A673 (cell line): ENCODE measurements around the gene CLSTN2. TPM values are rescaled to one million over a fixed set of nuclear protein-coding genes. Genes with fewer than 3 reads are reported as not detected.

Source experiments
- BruUV-seq: library from RNA; stranded (reverse); fragments of 400-500 nt; replicated peaks from 2 replicates; lab custom pipeline; 2021; lab: Mats Ljungman, UMichigan
- CTCF ChIA-PET: fragments of 300-600 bp; sonication (Branson Sonifier 250); formaldehyde crosslinking; loops from one replicate; lab custom pipeline; 2022; ENCODE audit warnings: antibody characterized with exemption; lab: Charles Lee
- POLR2A ChIA-PET: fragments of 300-600 bp; sonication (Branson Sonifier 250); formaldehyde crosslinking; loops from one replicate; lab custom pipeline; 2022; ENCODE audit warnings: antibody characterized with exemption; ENCODE audit not compliant: low non-redundant PET; lab: Charles Lee
- DNase-seq: peaks from one replicate; pipeline ENCODE4 v3.0.0-alpha.2; 2015; ENCODE audit warnings: low spot score
- H3K27ac ChIP-seq: fragments of 200-600 bp; sonication (generic); 2 replicates; pipeline ENCODE4 v1.5.1; 2016; ENCODE audit warnings: mixed run types, low read depth, mild to moderate bottlenecking, mixed read lengths, antibody characterized with exemption, low read length; ENCODE audit not compliant: poor library complexity, severe bottlenecking
- H3K27me3 ChIP-seq: fragments of 200-600 bp; sonication (generic); replicated peaks from 2 replicates; pipeline ENCODE4 v1.6.1; 2017; ENCODE audit warnings: mixed run types, low read depth, mild to moderate bottlenecking, mixed read lengths, antibody characterized with exemption, low read length; ENCODE audit not compliant: insufficient read depth, poor library complexity
- H3K36me3 ChIP-seq: fragments of 200-600 bp; sonication (generic); 2 replicates; pipeline ENCODE4 v1.6.1; 2016; ENCODE audit warnings: mixed run types, mild to moderate bottlenecking, mixed read lengths, antibody characterized with exemption, low read length; ENCODE audit not compliant: insufficient read depth, poor library complexity, severe bottlenecking
- H3K4me1 ChIP-seq: fragments of 200-600 bp; sonication (generic); 2 replicates; pipeline ENCODE4 v1.6.1; 2017; ENCODE audit warnings: mixed run types, mild to moderate bottlenecking, mixed read lengths, antibody characterized with exemption, low read length; ENCODE audit not compliant: insufficient read depth, poor library complexity, severe bottlenecking
- H3K4me3 ChIP-seq: fragments of 200-600 bp; sonication (generic); 2 replicates; pipeline ENCODE4 v1.5.1; 2016; ENCODE audit warnings: low read depth, mixed run types, mild to moderate bottlenecking, mixed read lengths, low read length; ENCODE audit not compliant: poor library complexity, severe bottlenecking
- H3K9me3 ChIP-seq: fragments of 200-600 bp; sonication (generic); 2 replicates; pipeline ENCODE4 v1.6.1; 2016; ENCODE audit warnings: mixed run types, low read depth, mild to moderate bottlenecking, mixed read lengths, antibody characterized with exemption, low read length; ENCODE audit not compliant: poor library complexity, severe bottlenecking
- CTCF ChIP-seq: fragments of 300-800, 200-600 bp; sonication (generic); conservative IDR thresholded peaks from 2 replicates; pipeline ENCODE4 v1.5.1; 2017; ENCODE audit warnings: low read depth, mild to moderate bottlenecking, antibody characterized with exemption, low read length, moderate library complexity, mixed read lengths
- EZH2 ChIP-seq: fragments of 200-600 bp; sonication (generic); IDR thresholded peaks from 2 replicates; pipeline ENCODE4 v1.6.1; 2017; ENCODE audit warnings: borderline replicate concordance, low read depth, mild to moderate bottlenecking, mixed read lengths, antibody characterized with exemption, low read length; ENCODE audit not compliant: poor library complexity, severe bottlenecking
- intact Hi-C: fragments of 100-400 bp; cut with micrococcal nuclease; formaldehyde crosslinking; loops from one replicate; pipeline ENCODE4 v1.10.0; 2022; ENCODE audit not compliant: unreplicated experiment
- total RNA-seq: library from RNA; stranded (reverse); gene quantifications from 2 replicates; pipeline ENCODE4 v1.2.3, GENCODE V29; 2021

Gene CLSTN2
- total RNA-seq, 1 experiment from 2014 or later, result 50.7 TPM

- CTCF ChIA-PET, result no interaction called here
- TF ChIP-seq CTCF, result no peak
- TF ChIP-seq EZH2, result no peak
- intact Hi-C loops, result no loop called here
- Histone ChIP-seq H3K4me3 (no peak overlapping the region), H3K4me1 (no peaks in the 10 kb centered on the region), H3K9me3 (no peaks in the 10 kb centered on the region), H3K27ac (no peak overlapping the region), H3K36me3 (no peaks in the 10 kb centered on the region), H3K27me3 (no peaks in the 10 kb centered on the region)
- POLR2A ChIA-PET, result no interaction called here
- no peak for DNase-seq
- BruUV-seq, result no TSS peak
These were observed 586.9 kb downstream of the CLSTN2 start for GRCh38 chr3:140521751-140522445.

GRCh38 chr3:140522653-140523380 lies 587.8 kb downstream of the CLSTN2 start:
- intact Hi-C loops, result no loop called here
- POLR2A ChIA-PET, result interaction anchor here (0.7 kb wide), 1 partner anchor 329 kb away, joined by 3 read pairs; no protein-coding TSS in a partner anchor
- no peaks in the 10 kb centered on the region for H3K9me3 ChIP-seq
- DNase-seq, result no peak
- TF ChIP-seq CTCF, result no peak
- no peak for TF ChIP-seq EZH2
- H3K27ac ChIP-seq, result no peak overlapping the region
- H3K27me3 ChIP-seq, result no peaks in the 10 kb centered on the region
- H3K4me1 ChIP-seq, result no peaks in the 10 kb centered on the region
- no TSS peak for BruUV-seq
- H3K36me3 ChIP-seq, result no peaks in the 10 kb centered on the region
- CTCF ChIA-PET, result no interaction called here
- H3K4me3 ChIP-seq, result no peak overlapping the region

GRCh38 chr3:140523600-140523999 lies 588.6 kb downstream of the CLSTN2 start:
- DNase-seq, result no peak
- intact Hi-C loops, result no loop called here
- TF ChIP-seq CTCF (no peak), EZH2 (no peak)
- POLR2A ChIA-PET, result no interaction called here
- no peak overlapping the region for H3K4me3 ChIP-seq
- no peaks in the 10 kb centered on the region for H3K9me3 ChIP-seq
- no peak overlapping the region for H3K27ac ChIP-seq
- no TSS peak for BruUV-seq
- H3K36me3 ChIP-seq, result no peaks in the 10 kb centered on the region
- H3K27me3 ChIP-seq, result no peaks in the 10 kb centered on the region
- CTCF ChIA-PET, result no interaction called here
- H3K4me1 ChIP-seq, result no peaks in the 10 kb centered on the region
